ENCODE measurements around the gene TFAP2C.

Gene TFAP2C

DNA sequence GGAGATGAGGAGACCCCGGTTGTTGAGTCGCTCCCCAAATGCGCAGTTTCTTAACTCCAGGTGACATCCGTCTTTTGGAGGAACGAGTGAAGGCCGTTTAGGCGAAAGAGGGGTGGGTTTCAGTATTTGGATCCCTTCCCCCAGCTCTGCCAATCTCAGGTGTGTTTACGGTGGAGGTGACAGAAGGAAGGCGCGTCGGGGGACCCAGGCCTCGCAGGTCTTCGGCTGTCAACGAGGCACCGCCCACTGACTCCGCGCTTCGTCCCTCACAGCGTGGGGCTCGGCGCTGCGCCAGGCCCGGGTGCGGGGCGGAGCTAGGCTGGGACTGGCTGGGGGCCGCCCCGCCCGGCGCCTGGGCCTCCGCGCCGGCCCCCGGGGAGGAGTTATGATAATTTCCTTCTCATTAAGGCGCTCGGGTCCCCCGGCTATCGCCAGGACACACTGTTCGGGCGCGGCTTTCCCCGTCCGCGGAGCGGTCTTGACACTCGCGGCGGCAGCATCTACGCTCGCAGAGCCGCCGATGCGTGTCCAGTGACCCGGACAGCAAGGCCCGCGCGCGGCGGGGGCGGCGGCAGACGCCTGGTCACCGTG lies at the start of gene TFAP2C:
TFAP2C (plus strand) TSS at position 434 of the 591 bp plus-strand sequence. CDS start 239 bp downstream, outside the sequence.
- no peak for DNase-seq (ENCODE audit: low read depth in 1 of 2, low spot score in 1 of 2)

DNA sequence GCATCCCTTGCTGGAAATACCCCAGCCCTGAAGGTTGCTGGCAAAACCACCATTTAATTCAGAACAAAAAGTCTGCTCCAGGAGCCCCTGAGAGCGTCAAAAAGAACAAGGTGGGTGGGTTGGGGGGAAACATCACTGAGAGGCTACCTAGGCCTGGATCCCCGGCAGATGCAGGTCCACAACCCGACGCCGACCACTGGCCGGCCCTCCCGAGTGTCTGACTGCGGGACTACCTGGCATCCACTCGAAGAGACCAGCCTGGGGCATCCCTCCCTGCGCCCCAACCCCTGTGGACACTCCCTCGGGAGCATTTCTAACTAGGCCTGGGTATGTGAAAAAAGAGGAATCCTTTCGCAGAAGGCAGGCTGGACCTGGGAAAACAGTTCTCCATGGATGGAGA lies 48.9 kb upstream of the TFAP2C start:
- no peak for DNase-seq (ENCODE audit: low read depth in 1 of 2, low spot score in 1 of 2)

DNA sequence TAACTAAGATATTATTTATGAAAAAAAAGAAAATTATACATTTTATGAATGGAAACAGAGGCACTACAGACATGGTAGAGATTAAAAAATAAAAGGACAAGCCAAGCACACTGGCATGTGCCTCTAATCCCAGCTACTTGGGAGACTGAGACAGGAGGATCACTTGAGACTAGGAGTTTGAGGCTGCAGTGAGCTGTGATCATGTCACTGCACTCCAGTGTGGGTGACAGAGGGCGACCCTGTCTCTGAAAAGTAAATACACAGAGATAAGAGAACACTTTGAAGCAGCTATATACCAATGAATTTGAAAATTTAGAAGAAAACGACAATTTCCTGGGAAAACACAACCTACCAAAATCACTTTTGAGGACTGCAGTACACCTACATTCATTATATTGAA lies 47.4 kb upstream of the TFAP2C start:
- DNase-seq (ENCODE audit: low read depth in 1 of 2, low spot score in 1 of 2) = no peak

DNA sequence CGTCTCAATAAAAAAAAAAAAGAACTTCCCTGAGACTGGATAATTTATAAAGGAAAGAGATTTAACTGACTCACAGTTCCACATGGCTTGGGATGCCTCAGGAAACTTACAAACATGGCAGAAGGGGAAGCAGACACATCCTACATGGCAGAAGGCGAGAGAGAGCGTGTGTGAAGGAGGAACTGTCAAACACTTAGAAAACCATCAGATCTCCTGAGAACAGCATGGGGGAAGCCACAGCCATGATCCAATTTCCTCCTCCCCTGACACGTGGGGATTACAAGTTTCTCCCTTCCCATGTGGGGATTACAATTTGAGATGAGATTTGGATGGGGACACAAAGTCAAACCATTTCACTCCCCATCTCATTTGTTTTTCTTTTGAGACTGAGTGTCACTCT lies 46.6 kb upstream of the TFAP2C start:
- DNase-seq (ENCODE audit: low read depth in 1 of 2, low spot score in 1 of 2) = no peak

DNA sequence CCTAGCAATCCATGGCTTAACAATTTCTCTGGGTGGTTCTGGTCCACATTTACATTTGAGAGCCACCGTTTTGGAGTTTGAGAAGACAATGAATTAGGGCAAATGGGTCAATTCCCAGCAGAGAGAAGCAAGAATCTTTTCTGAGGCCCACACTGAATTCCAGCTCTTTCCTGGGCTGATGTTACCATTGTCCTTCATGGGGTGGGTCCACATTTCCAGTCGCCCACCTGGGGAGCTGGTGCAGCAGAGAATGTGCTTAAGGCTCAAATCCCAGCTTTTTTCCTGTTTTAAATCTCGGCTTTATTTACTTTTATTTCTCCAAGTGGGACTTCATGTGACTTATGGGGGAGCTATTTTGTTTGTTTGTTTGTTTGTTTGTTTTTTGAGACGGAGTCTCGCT lies 44.2 kb upstream of the TFAP2C start:
- no peak for DNase-seq (ENCODE audit: low read depth in 1 of 2, low spot score in 1 of 2)

DNA sequence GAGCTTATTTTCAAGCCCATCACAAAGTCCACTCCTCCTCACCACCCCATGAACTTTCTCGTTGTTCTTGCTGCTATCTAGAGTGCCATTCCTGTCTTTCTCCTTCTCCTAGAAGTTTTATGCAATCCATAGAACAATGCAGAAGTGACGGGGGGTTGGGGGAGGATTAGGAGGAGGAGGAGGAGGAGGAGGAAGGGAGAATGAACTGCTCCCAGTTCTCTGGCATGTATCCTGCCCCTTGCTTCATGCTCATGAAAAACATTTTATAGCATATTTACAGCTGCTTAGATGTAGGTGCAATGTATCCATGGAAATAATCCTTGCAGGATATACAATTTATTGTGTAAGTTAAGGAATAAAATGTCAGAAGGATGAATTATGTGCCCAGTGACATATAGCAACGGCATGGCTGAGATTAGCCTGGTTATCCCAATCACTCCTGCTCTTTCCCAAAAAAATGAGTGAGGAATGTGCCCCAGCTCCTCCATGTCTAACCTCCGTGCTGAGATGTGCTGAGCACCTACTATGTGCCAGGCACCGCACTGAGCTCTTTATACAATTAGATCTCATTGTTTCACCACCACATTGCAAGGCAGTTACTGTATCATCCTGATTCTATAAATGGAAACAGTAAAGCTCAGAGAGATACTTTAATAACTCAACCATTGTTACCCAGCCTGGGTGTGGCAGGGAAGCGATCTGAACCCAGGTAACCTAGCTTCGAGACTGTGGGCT lies 41.6 kb upstream of the TFAP2C start:
- no peak for DNase-seq (ENCODE audit: low read depth in 1 of 2, low spot score in 1 of 2)

DNA sequence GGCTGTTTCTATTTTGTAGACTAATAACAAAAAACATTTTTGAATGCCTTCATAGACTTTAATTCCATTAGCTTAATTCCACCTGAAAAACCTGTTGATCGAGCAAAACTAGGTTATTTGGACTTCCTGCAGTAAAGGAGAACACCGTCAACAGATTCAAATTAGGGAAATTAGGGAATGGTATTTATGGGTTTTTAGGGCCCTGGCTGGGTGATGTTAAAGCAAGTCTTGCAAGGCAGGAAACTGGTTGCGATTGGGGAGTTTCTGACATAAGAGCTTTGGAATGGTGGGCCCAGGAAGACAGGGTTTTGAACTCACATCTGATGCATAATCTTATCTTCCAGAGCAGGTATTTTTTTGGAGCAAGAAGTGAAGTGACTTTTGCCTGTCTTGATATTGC lies 40.1 kb upstream of the TFAP2C start:
- DNase-seq (ENCODE audit: low read depth in 1 of 2, low spot score in 1 of 2) = no peak

DNA sequence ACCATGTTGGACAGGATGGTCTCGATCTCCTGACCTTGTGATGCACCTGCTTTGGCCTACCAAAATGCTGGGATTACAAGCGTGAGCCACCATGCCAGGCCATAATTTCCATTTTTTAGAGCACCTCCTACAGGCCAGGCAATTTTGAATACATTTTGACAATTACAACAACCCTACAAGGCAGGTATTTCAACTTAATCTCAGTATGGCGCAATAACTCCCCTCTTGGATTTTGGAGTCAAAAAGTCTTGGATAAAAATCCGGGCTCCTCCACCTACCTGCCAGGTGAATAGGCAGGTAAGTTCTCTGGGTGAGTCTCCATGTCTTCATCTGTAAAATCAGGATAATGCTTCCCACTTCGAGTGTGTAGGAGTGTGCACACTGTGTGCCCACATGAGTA lies 39.5 kb upstream of the TFAP2C start:
- no peak for DNase-seq (ENCODE audit: low read depth in 1 of 2, low spot score in 1 of 2)

DNA sequence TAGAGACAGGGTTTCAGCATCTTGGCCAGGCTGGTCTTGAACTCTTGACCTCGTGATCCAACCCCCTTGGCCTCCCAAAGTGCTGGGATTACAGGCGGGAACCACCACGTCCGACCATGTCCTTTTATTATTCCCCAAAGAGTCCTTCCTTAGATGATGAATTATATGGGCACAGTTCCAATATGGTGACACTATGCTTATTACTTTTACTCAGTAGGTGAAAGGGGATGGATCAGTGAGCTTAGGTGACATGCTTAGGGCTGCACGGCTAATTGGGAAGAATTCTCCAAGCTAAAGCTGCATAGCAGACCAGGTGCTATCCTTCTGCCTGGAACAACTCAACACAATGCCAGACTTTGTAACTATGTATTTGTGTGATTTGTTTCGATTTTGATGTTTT lies 38.2 kb upstream of the TFAP2C start:
- no peak for DNase-seq (ENCODE audit: low read depth in 1 of 2, low spot score in 1 of 2)

DNA sequence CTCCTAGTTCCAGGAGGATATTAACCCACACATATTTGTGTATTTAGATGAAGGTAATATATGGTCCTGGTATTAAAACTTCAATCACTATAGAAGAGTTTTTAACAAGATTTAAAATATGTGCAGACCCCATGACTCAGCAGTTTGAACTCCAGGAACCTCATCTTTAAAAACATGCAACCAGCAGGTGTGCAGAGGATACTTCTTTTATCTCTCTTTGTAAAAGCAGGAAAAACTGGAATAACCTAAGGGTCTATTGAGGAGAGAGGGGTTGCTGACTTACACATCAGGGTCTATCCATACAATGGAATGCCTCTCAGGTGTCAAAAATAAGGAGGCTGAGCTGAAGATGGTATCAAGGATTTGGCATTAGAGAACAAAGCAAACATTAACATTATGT lies 36.9 kb upstream of the TFAP2C start:
- DNase-seq (ENCODE audit: low read depth in 1 of 2, low spot score in 1 of 2) = no peak

DNA sequence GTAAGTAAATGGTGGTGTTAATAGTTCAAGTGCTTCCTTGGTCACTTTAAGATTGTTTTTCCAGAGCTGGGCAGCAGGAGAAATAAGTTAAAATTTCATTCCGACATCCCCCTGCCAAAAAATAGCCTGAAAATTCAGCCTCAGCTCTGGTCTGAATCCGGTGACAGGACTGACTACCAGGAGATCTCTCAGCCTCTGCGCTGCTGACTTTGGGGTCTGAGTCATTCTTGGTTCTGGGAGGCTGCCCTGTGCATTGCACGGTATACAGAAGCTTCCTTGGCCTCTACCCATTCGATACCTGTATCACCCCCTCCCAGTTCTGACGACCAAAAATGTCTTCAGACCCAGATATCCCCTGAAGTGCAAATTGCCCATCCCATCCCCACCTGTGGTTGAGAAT lies 36.3 kb upstream of the TFAP2C start:
- no peak for DNase-seq (ENCODE audit: low read depth in 1 of 2, low spot score in 1 of 2)

DNA sequence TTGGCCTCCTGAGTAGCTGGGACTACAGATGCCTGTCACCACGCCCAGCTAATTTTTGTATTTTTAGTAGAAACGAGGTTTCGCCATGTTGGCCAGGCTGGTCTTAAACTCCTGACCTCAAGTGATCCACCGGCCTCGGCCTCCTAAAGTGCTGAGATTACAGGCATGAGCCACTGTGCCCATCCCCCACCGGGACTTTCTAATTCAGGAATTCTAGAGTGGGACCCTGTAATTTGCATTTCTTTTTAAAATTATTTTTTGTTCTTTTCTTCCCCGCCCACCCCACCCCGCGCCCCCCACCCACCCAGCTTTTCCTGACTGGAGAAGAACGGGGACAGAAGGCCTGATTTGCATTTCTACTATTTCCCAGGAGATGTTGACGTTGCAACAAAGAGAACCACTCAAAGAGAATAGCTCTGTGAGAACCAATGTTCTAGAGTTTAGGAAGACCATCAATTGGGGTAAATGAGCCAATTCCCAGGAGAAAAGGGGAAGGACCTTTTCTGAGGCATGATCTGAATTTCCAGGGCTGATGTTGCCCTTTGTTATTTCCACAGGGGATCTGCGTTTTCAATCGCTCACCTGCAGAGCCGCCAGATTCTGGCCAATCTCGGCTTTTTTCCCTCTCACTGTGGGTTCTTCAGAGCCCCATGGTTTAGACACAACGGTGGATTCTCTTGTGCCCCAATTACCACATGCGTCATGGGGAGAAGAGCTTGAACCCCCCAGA lies 33.2 kb upstream of the TFAP2C start:
- DNase-seq (ENCODE audit: low read depth in 1 of 2, low spot score in 1 of 2) = no peak

DNA sequence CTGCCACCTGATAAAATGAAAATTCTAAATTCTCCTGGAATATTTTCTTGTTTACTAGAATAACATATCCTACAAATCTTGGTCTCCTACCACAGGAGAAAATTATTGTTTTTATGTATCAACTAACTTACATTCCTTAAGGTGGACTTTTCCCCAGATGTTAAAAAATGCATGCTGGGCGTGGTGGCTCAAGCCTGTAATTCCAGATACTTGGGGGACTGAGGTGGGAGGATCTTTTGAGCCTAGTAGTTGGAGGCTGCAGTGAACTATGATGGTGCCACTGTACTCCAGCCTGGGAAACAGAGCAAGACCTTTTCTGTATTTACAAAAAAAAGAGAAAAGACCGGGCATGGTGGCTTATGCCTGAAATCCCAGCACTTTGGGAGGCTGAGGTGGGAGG lies 27.9 kb upstream of the TFAP2C start:
- no peak for DNase-seq (ENCODE audit: low read depth in 1 of 2, low spot score in 1 of 2)

DNA sequence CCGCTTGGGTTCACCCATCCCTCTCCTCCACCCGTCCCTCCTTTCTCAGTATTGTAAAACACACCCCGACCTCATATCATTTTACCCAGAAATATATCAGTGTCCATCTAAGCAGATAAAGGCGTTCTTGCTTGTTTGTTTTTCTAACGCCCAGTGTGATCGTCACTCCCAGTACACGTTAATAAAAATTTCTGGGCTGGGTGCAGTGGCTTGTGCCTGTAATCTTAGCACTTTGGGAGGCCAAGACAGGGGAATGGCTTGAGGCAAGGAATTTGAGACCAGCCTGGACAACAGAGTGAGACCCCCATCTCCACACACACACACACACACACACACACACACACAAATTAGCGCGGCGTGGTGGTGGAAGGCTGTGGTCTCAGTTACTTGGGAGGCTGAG lies 24.4 kb upstream of the TFAP2C start:
- DNase-seq (ENCODE audit: low read depth in 1 of 2, low spot score in 1 of 2) = no peak

DNA sequence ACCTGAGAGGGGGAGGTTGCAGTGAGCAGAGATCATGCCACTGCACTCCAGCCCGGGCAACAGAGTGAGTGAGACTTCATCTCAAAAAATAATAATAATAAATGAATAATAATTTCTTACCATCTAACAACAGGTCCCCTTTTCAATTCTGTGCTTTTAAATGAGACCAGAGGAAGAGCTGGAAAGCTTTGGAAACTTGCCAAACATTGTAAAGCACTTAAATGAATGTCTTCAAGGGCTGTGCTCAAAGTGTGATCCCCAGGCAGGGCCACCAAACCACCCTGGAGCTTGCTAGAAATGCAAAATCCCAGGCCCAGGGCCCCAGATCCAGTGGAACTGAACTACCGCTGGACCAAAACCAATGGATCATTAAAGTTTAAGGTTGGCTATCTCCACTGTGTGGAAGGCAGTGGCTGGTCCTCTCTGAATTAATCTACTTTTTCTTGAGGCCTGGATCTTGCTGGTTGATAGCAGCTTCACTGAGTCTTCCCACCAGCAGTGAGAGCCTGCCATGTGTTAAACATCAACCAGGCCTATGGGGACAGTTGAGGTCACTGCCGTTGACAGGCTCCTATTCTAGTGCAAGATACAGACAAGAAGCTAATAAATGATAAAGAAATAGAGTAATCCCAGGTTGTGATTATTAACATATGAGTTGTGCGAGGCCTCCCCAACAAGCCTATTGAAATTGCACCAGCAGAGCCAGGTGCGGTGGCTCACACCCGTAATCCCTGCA lies 23.7 kb upstream of the TFAP2C start:
- DNase-seq (ENCODE audit: low read depth in 1 of 2, low spot score in 1 of 2) = no peak

DNA sequence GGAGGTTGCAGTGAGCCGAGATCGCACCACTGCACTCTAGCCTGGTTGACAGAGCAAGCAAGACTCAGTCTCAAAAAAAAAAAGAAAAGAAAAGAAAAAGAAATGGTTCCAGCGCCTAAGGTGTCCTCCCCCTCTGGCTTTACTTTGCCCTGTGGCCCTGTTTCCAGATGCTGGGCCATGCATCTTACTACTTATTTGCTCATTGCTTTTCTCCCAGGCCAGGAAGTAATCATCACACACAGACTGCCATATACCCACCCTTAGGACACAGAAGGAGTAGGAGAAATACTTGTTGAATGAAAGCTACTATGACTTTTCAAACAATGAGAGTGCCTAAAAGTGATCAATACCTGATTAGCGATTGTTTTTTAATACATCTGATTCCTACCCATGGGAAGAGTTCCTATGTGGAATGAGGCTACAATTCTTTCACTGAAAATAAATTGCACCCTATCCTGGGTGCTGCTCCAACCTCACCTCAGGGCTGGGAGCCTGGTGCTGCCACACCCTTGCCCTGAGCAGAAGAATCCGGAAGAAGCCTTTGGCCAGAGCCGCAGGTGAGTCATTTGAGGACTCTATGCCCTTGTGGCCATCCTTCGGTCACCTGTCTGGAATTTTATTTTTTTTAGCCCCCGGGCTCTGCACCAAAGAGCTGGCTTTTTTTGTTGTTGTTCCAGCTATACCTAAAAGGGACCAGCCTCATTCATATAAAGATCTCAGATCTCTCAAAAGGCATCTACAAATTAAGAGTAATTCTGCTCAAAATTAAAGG lies 22.7 kb upstream of the TFAP2C start:
- DNase-seq (ENCODE audit: low read depth in 1 of 2, low spot score in 1 of 2) = no peak

DNA sequence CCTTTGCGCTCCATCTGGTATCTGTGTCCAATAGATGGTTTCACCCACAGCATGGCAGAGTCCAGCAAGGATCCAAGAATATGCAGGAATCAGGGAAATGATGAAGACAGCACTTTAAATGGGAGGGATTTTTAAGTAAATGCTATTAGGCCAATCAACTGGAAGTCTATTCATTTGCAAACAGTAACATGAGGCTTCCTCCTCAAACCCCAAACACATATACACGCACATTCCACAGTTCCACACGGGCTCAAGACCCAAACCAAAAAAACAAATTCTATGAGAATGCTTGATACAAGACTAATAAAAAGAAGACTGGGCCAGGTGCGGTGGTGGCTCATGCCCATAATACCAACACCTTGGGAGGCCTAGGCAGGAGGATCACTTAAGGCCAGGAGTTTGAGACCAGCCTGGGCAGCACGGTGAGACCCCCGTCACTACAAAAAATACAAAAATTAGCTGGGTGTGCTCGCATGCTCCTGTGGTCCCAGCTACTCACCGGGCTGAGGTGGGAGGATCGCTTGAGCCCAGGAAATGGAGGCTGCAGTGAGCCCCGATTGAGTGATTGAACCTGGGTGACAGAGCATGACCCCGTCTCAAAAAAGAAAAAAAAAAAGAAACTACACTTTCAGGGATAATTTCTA lies 21.9 kb upstream of the TFAP2C start:
- DNase-seq (ENCODE audit: low read depth in 1 of 2, low spot score in 1 of 2) = no peak

DNA sequence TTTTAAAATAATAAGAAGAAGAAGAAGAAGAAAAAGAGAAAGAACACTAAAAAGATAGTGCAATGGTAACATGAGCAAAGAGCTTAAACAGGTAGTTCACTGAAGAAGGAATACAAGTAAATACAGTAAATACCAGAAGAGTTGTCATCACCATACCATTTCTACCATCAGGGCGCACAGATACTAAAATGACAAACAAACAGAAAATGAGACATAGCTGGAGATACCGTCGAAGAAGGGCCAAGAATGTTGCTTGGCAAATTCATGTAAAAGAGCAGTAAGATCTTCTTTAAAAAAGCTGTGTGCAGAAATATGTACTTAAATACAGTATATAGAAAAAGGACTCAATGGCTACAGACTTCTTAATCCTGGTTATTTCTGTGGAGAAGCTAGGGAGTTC lies 20.7 kb upstream of the TFAP2C start:
- DNase-seq (ENCODE audit: low read depth in 1 of 2, low spot score in 1 of 2) = no peak

DNA sequence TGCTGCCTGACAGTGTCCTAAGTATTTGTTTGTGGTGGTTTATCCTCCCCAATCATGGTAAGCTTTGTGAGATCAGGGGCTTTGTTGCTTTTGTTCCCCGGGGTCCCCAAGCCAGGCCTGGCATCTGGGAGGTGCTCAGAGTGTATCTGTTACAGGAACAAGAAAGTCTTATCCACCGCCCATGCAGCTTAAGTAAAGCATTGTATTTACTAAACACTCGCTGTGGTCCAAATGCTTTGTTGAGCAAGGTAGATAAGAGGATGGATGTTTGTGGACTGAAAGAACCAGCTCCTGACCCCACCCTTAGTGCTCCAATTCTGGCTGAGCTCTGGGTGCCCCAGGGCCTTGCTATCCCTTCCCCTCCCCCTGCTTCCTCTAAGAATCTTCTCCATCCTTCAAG lies 19.8 kb upstream of the TFAP2C start:
- DNase-seq (ENCODE audit: low read depth in 1 of 2, low spot score in 1 of 2) = no peak

DNA sequence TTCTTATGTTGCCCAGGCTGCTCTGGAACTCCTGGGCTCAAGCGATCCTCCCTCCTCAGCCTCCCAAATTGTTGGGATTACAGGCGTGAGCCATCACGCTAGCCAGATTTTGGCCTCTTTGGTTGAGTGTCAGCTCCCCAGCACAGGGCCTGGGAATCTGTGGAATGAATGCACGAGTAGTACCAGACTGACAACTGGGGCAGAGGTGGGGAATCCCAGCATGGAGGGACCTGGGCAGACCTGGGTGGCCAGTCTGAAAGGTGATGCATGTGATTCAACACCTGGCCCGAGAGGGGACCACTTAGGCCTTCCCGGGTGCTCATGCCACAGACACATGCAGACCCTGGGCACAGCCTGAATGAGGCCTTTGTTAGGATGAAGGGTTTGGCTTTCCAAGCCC lies 19.0 kb upstream of the TFAP2C start:
- no peak for DNase-seq (ENCODE audit: low read depth in 1 of 2, low spot score in 1 of 2)

DNA sequence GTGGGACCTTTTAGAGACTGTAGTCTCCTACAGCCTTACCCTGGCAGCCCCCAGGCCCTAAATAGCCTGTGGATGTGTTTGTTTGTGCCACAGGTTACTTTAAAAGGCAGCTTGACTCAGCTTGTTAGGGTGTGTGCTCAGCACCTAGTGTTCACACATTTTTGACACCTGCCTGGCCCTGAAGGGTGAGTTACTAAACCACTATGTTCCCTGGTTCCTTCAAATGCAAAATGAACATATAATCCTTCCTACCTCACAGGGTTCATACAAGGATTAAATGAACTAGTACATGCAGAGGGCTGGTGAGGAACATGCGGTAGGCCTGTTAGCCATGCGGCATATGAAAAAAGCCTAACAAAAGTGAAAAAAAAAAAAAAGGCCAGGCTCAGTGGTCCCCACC lies 14.9 kb upstream of the TFAP2C start:
- no peak for DNase-seq (ENCODE audit: low read depth in 1 of 2, low spot score in 1 of 2)
